ENCODE results near the gene DNAJC13. TPM values are rescaled to one million over a fixed set of nuclear protein-coding genes. Genes with fewer than 3 reads are reported as not detected.

The DNAJC13 gene
- total and polyA plus RNA-seq, 9 donors = 10.3 to 39.9 (median 30.1) TPM

GRCh38 chr3:132538072-132538471 lies 120.8 kb downstream of the DNAJC13 start:
- WGBS, 3 donors = 26 to 37% (median 27%) methylated on average over 5 of the region's 5 CpGs
- intact Hi-C loops (cut with DNase I) = loop anchor here in 2 of 4 donors (5.0 to 10.0 kb wide), 2 partner anchors 104 to 107 kb away; no protein-coding TSS in a partner anchor
- TF ChIP-seq POLR2A (IDR thresholded peaks at IDR 0.05) = no peak
- TF ChIP-seq CTCF (IDR thresholded peaks at IDR 0.05) = no peak
- TF ChIP-seq EP300 (IDR thresholded peaks at IDR 0.05) = no peak

GRCh38 chr3:132539681-132540080 lies 122.4 kb downstream of the DNAJC13 start:
- WGBS, 3 donors = 55 to 71% (median 70%) methylated on average over 3 of the region's 3 CpGs
- intact Hi-C loops (cut with DNase I) = loop anchor here in 2 of 4 donors (5.0 to 10.0 kb wide), 2 partner anchors 103 to 105 kb away; no protein-coding TSS in a partner anchor
- Histone ChIP-seq H3K36me3 (no peaks in the 10 kb centered on the region), H3K4me1 (ENCODE audit: insufficient read depth) (peaks cover 3% of the 10 kb centered on the region), H3K4me3 (no peak overlapping the region), H3K27ac (no peak overlapping the region), H3K27me3 (no peaks in the 10 kb centered on the region), H3K9me3 (no peaks in the 10 kb centered on the region)
- TF ChIP-seq EP300 (IDR thresholded peaks at IDR 0.05) (no peak), POLR2A (IDR thresholded peaks at IDR 0.05) (no peak), CTCF (IDR thresholded peaks at IDR 0.05) (no peak)
- no peak for DNase-seq

More at GRCh38 chr3:132538072-132538471, 120.8 kb downstream of the DNAJC13 start:
- Histone ChIP-seq H3K4me3 (no peak overlapping the region), H3K36me3 (no peaks in the 10 kb centered on the region), H3K27ac (no peak overlapping the region), H3K27me3 (no peaks in the 10 kb centered on the region), H3K9me3 (no peaks in the 10 kb centered on the region), H3K4me1 (ENCODE audit: insufficient read depth) (peaks cover 3% of the 10 kb centered on the region)
- no peak for DNase-seq

GRCh38 chr3:132542577-132542976 lies 125.3 kb downstream of the DNAJC13 start:
- no peaks in the 10 kb centered on the region for H3K36me3 ChIP-seq
- no peaks in the 10 kb centered on the region for H3K9me3 ChIP-seq
- no peak for DNase-seq
- TF ChIP-seq EP300 (IDR thresholded peaks at IDR 0.05) = no peak
- no peak for TF ChIP-seq POLR2A (IDR thresholded peaks at IDR 0.05)
- TF ChIP-seq CTCF (IDR thresholded peaks at IDR 0.05) = no peak
- H3K27ac ChIP-seq = no peak overlapping the region
- WGBS, 3 donors = 55 to 73% (median 66%) methylated on average over 2 of the region's 2 CpGs
- H3K27me3 ChIP-seq = no peaks in the 10 kb centered on the region
- no peak overlapping the region for H3K4me3 ChIP-seq
- no peaks in the 10 kb centered on the region for H3K4me1 ChIP-seq (ENCODE audit: insufficient read depth)
- intact Hi-C loops (cut with DNase I) = no loop called here

GRCh38 chr3:132543011-132543739 lies 125.9 kb downstream of the DNAJC13 start:
- Histone ChIP-seq H3K27me3 (no peaks in the 10 kb centered on the region), H3K4me3 (no peak overlapping the region), H3K36me3 (no peaks in the 10 kb centered on the region), H3K9me3 (no peaks in the 10 kb centered on the region), H3K4me1 (ENCODE audit: insufficient read depth) (no peaks in the 10 kb centered on the region), H3K27ac (no peak overlapping the region)
- 57 to 60% (median 57%) methylated on average over 2 of the region's 2 CpGs for WGBS, 3 donors
- intact Hi-C loops (cut with DNase I) = no loop called here
- TF ChIP-seq EP300 (IDR thresholded peaks at IDR 0.05) (no peak), CTCF (IDR thresholded peaks at IDR 0.05) (no peak), POLR2A (IDR thresholded peaks at IDR 0.05) (no peak)
- no peak for DNase-seq
